Neural crest cell (in vitro differentiated cells): ENCODE measurements around the gene RXRB. TPM values are rescaled to one million over a fixed set of nuclear protein-coding genes. Genes with fewer than 3 reads are reported as not detected.
A peak's percentile ranks its signal among the peaks of the same experiment; 100 is the strongest.

Experiments
- DNase-seq: peaks from one replicate; pipeline ENCODE4 v3.0.0; 2021; ENCODE audit warnings: low read depth, mixed read lengths, low spot score
- H3K27ac Mint-ChIP-seq: one replicate; pipeline ENCODE4 v1.8.0; 2021; ENCODE audit warnings: mild to moderate bottlenecking, mixed read lengths; ENCODE audit not compliant: unreplicated experiment
- H3K27me3 Mint-ChIP-seq: 2 replicates; pipeline ENCODE4 v1.8.0; 2021; ENCODE audit warnings: low read depth, mild to moderate bottlenecking, mixed read lengths
- H3K36me3 Mint-ChIP-seq: 2 replicates; pipeline ENCODE4 v1.8.0; 2021; ENCODE audit warnings: low read depth, mild to moderate bottlenecking, mixed read lengths
- H3K4me1 Mint-ChIP-seq: 2 replicates; pipeline ENCODE4 v1.8.0; 2021; ENCODE audit warnings: mixed read lengths
- H3K4me3 Mint-ChIP-seq: one replicate; pipeline ENCODE4 v1.8.0; 2021; ENCODE audit warnings: mild to moderate bottlenecking, mixed read lengths
- H3K9me3 Mint-ChIP-seq: 2 replicates; pipeline ENCODE4 v1.8.0; 2021; ENCODE audit warnings: mixed read lengths
- total RNA-seq: library from RNA; stranded (reverse); gene quantifications from 2 replicates; pipeline ENCODE4 v1.2.1, GENCODE V29; 2021
- TF ChIP-seq, protein P1 (sequence below): fragments of 200-600 bp; sonication (generic); conservative IDR thresholded peaks from 2 replicates; pipeline ENCODE4 v1.5.0; 2021; ENCODE audit warnings: antibody characterized with exemption, mild to moderate bottlenecking

RXRB gene
- total RNA-seq, 1 donor from 2014 or later = 33.1 TPM

DNA sequence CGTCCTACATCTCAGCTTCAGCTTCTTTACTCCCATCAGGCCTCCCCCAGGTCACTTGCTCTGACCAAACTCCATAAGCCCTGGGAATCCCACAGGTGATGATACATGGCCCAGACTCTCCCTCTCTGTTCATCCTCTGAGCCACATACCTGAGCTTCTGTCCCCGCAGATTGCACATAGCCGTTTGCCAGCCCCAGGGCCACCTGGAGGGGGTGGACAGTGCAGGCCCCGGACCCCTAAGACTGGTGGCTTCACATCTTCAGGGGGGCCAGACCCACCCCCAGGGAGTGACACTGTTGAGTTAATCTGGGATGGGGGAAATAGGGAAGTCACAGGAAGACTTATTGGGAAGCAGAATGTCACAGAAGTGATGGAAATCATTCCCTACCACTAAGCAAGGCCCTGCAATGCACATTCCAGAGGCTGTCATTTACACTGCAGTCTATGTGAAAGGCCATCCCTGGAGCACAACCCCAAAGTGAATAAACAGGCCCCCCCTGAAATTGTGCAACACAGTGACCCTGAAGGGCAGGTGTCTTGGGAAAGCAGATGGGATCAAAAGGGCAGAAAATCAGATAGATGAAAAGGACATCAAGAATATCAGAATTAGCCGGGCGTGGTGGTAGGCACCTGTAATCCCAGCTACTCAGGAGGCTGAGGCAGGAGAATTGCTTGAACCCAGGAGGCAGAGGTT lies 2.2 kb downstream of the RXRB start:
- Mint-ChIP-seq H3K27me3 (peaks cover 6% of the 10 kb centered on the region), H3K4me3 (peak overlapping the region; percentile 93), H3K9me3 (no peaks in the 10 kb centered on the region), H3K36me3 (peaks cover 33% of the 10 kb centered on the region), H3K4me1 (peaks cover 85% of the 10 kb centered on the region), H3K27ac (no peak overlapping the region)
- TF ChIP-seq, protein P1, sequence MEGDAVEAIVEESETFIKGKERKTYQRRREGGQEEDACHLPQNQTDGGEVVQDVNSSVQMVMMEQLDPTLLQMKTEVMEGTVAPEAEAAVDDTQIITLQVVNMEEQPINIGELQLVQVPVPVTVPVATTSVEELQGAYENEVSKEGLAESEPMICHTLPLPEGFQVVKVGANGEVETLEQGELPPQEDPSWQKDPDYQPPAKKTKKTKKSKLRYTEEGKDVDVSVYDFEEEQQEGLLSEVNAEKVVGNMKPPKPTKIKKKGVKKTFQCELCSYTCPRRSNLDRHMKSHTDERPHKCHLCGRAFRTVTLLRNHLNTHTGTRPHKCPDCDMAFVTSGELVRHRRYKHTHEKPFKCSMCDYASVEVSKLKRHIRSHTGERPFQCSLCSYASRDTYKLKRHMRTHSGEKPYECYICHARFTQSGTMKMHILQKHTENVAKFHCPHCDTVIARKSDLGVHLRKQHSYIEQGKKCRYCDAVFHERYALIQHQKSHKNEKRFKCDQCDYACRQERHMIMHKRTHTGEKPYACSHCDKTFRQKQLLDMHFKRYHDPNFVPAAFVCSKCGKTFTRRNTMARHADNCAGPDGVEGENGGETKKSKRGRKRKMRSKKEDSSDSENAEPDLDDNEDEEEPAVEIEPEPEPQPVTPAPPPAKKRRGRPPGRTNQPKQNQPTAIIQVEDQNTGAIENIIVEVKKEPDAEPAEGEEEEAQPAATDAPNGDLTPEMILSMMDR = no peak
- DNase-seq = no peak

DNA sequence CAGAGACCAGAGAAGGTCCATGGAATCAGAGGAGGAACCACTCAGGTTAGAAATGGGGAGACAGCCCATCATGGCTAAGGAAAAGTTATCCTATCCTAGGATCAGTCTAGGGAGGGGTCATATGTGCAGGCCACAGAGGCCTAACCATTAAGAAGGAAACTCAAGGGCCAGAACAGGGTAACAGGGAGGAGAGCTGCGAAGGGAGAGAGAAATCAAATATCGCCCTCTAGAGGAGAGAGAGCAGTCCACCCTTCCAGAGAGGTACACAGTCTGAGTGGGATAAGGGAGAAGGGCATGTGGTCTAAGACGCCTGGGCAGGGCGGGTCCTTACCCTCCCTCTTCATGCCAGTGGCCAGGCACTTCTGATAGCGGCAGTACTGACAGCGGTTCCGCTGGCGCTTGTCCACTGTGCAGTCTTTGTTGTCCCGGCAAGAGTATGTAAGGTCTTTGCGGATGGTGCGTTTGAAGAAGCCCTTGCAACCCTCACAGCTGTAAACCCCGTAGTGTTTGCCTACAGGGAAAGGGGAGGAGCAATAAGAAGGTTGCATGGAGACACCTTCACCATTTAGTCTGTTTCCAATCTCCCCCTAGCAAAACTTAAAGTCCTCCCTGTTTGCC lies 2.9 kb downstream of the RXRB start:
- peaks cover 82% of the 10 kb centered on the region for H3K4me1 Mint-ChIP-seq
- H3K9me3 Mint-ChIP-seq = no peaks in the 10 kb centered on the region
- peaks cover 26% of the 10 kb centered on the region for H3K36me3 Mint-ChIP-seq
- peaks cover 11% of the 10 kb centered on the region for H3K27me3 Mint-ChIP-seq
- TF ChIP-seq, protein P1 = peak; percentile 77
- peak; percentile 30 for DNase-seq
- H3K4me3 Mint-ChIP-seq = peak overlapping the region; percentile 93
- H3K27ac Mint-ChIP-seq = peak overlapping the region; percentile 48

DNA sequence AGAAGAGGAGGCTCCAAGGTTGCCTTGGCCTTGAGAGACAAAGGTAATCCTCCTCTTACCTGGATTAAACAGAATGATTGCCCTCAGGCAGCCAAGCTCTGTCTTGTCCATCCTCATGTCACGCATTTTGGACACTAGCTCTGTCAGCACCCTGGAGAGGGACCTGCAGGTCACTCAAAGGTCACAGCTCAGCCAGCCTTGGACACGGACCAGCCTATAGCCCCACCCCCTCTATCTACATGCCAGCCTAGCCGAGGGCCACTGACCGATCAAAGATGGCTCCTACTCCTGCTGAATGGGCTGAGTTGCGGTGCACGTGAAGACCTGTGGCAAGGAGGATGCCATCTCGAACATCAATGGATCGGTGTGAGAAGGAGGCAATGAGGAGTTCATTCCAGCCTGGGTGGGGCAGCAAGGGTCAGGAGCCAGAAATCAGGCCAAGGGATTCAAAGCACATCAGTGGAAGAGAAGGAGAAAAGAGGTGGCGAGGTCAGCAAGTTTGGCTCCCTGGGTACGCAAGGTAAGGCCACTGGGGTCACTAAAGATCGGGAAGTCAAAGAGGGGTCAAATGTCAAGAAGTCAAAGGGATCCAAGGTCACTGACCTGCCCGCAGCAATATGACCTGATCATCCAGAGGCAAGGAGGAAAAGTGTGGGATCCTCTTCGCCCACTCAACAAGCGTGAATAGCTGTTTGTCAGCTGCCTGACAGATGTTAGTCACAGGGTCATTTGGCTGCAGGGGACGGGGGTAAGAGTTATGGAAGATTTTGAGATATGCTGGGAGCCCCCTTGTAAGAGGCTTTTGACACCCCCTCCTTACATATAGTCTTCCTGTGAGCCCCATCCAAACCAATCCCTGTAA lies 4.9 kb downstream of the RXRB start:
- DNase-seq = no peak
- Mint-ChIP-seq H3K4me1 (peaks cover 75% of the 10 kb centered on the region), H3K9me3 (no peaks in the 10 kb centered on the region), H3K36me3 (peaks cover 15% of the 10 kb centered on the region), H3K27ac (peak overlapping the region; percentile 76), H3K4me3 (peak overlapping the region; percentile 64), H3K27me3 (peaks cover 30% of the 10 kb centered on the region)
- TF ChIP-seq, protein P1 = no peak

DNA sequence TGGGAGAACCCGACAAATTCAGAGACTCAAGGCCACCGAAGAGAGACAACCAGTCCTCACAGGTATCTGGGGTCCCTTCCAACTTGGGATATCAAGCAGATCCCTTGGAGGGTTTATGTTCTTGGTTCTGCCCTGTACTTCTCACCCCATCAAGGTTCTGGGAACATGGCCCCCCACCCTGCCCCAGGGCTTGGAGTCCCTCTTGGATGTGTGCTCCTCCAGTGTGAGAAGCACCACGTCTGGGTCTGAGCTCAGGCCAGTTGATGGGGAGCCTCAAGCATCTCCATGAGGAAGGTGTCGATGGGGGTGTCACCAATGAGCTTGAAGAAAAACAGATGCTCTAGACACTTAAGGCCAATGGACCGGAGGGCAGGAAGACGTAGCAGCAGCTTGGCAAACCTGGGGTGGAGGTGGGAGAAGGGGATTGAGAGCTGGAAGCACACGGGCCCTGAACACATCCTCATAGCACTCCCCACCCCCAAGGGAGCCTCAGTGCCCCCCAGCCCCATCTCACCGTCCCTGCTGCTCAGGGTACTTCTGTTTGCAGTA lies 6.0 kb downstream of the RXRB start:
- Mint-ChIP-seq H3K27ac (no peak overlapping the region), H3K4me3 (peak overlapping the region; percentile 64), H3K9me3 (no peaks in the 10 kb centered on the region), H3K4me1 (peaks cover 78% of the 10 kb centered on the region), H3K27me3 (peaks cover 38% of the 10 kb centered on the region), H3K36me3 (peaks cover 15% of the 10 kb centered on the region)
- TF ChIP-seq, protein P1 = no peak
- no peak for DNase-seq

DNA sequence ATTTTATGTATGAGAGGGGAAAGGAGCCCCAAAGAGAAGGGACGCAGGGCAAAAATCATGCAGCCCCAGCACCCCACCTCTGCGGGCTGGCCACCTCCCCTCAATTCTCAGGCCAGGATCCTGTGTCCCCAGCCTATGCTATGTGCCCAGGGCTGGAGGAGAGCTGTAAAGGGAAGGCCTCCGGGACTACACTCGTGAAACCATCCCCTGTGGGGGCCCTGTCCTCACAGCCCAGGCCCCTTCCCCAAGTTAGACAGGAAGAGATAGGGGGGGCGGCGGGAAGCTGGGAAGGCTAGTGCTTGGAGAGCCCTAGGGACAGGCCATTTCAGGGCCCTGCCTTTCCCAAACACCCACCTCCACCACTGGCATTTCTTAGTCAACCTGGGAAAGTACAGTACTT lies 6.8 kb downstream of the RXRB start:
- no peak for DNase-seq
- Mint-ChIP-seq H3K36me3 (peaks cover 15% of the 10 kb centered on the region), H3K27me3 (peaks cover 38% of the 10 kb centered on the region), H3K4me3 (peak overlapping the region; percentile 80), H3K27ac (no peak overlapping the region), H3K4me1 (peaks cover 69% of the 10 kb centered on the region), H3K9me3 (no peaks in the 10 kb centered on the region)
- TF ChIP-seq, protein P1 = no peak
